ENCODE data around the gene KCNN2.

KCNN2 gene

GRCh38 chr5:114544561-114544960 lies 182.7 kb downstream of the KCNN2 start:
- no peak for DNase-seq (ENCODE audit: low read depth)
